Heart left ventricle (tissue), 16 donors: ENCODE results near the gene SYT9. TPM values are rescaled to one million over a fixed set of nuclear protein-coding genes. Genes with fewer than 3 reads are reported as not detected.
A peak's percentile ranks its signal among the peaks of the same experiment; 100 is the strongest.

ENCODE experiments used
- ATAC-seq, 4 donors: fragments of 200-7000 bp; cut with Tn5 transposase; one replicate each; pipeline ENCODE4 v1.9.1; 2020 to 2022; ENCODE audit warnings: moderate library complexity in 4 of 4, mild to moderate bottlenecking in 3 of 4, moderate number of reproducible peaks in 1 of 4
- DNase-seq, 5 donors: peaks; one replicate each; pipeline ENCODE4 v3.0.0-alpha.2; 2020
- H3K27ac ChIP-seq, 12 donors: fragments of 200-600 bp; sonication (generic) in 4 of 12; one replicate each; pipeline versions ENCODE4 v1.5.0 to v1.8.0; 2016 to 2022; ENCODE audit warnings: mild to moderate bottlenecking in 2 of 12
- H3K27me3 ChIP-seq, 9 donors: fragments of 200-600 bp; sonication (generic) in 2 of 9; one replicate each; pipeline versions ENCODE4 v1.5.1 to v1.8.0; 2016 to 2022; ENCODE audit warnings: mild to moderate bottlenecking in 3 of 9
- H3K36me3 ChIP-seq, 9 donors: fragments of 200-600 bp; sonication (generic) in 2 of 9; one replicate each; pipeline versions ENCODE4 v1.5.0 to v1.8.0; 2018 to 2022; ENCODE audit warnings: mild to moderate bottlenecking in 2 of 9
- H3K4me1 ChIP-seq, 12 donors: fragments of 200-600 bp; sonication (generic) in 4 of 12; one replicate each; pipeline versions ENCODE4 v1.5.0 to v1.8.0; 2016 to 2022; ENCODE audit warnings: mild to moderate bottlenecking in 3 of 12
- H3K4me3 ChIP-seq, 12 donors: fragments of 200-600 bp; sonication (generic) in 4 of 12; one replicate each; pipeline versions ENCODE4 v1.5.0 to v1.8.0; 2017 to 2022; ENCODE audit warnings: mild to moderate bottlenecking in 9 of 12, moderate library complexity in 4 of 12
- H3K9me3 ChIP-seq, 12 donors: fragments of 200-600 bp; sonication (generic) in 4 of 12; one replicate each; pipeline versions ENCODE4 v1.5.0 to v1.8.0; 2016 to 2022; ENCODE audit warnings: mild to moderate bottlenecking in 1 of 12
- CTCF ChIP-seq, 12 donors: fragments of 200-600 bp; sonication (generic) in 4 of 12; IDR thresholded peaks; one replicate each; pipeline versions ENCODE4 v1.5.0 to v1.8.0; 2018 to 2022; ENCODE audit warnings: antibody characterized with exemption in 12 of 12, mild to moderate bottlenecking in 5 of 12
- POLR2A ChIP-seq, 2 donors: fragments of 450-650 bp; IDR thresholded peaks; one replicate each; pipeline ENCODE4 v1.6.1; 2017; ENCODE audit warnings: antibody characterized with exemption in 2 of 2, mild to moderate bottlenecking in 2 of 2, moderate library complexity in 2 of 2
- WGBS, 4 donors: extraction: QIAGEN DNeasy Blood & Tissue Kit in 2 of 4; methylation state at CpG; one replicate each; pipeline versions ENCODE4 v1.1.5 to v1.1.7; 2013 to 2018; 5-methylcytosine and 5-hydroxymethylcytosine counted together
- intact Hi-C, 10 donors: fragments of 100-400 bp; cut with DNase I; formaldehyde crosslinking; loops; one replicate each; pipeline versions ENCODE4 v1.11.1 to v1.14.2; 2022
- polyA plus RNA-seq, 2 donors: library from polyadenylated mRNA; stranded (reverse); fragments of 200-250 nt; gene quantifications; one replicate each; pipeline ENCODE4 v1.2.3, GENCODE V29; 2013
- total RNA-seq, 9 donors: library from RNA; depleted of rRNA in 2 of 9; stranded (reverse); fragments of >200 nt in 2 of 9; fragmentation: NEBNext Ultra II Directional in 3 of 9; extraction: Animal tissue kit (Norgen Biotek cat#: 25700) in 3 of 9; gene quantifications; one replicate each; pipeline versions ENCODE4 v1.1.0 to v1.2.4, GENCODE V29; 2016 to 2023
- donor health status: ischemic (EF 13 %, LVEDD 7.1; RV severe dilation, severe dysfunction).
- donor health status: healthy with polysubstance abuse.
- donor health status: DM: no; HTN: yes; CAD: no.
- donor health status: DM: no; HTN: no; CAD: no.
- donor health status: ischemic (EF 25% LVEDD 6.9; RV normal size, moderate dysfunction).
- donor health status: ischemic (EF 25% LVEDD 5.7; RV mildly dilated, moderate dysfunction).
- donor health status: healthy.
- donor health status: DM: yes; HTN: yes; CAD: no.
- donor health status: ischemic (EF 35%, LVEDD 5.7; RV mildly dilated, moderate dysfunction).
- donor health status: nonischemic (EF 11% LVEDD 7.7; RV severe dilation, severe dysfunction).
- donor health status: DM: yes; HTN: yes; CAD: no.
- donor health status: PGD.
- donor health status: ischemic (EF 29% LVEDD 5.4; RV normal size, mild dysfunction).
- donor health status: nonischemic (EF 23%, LVEDD 6.1; RV moderate dilation, normal function).

SYT9 gene
- total and polyA plus RNA-seq, 11 donors = 0.04 to 1.4 (median 0.27) TPM; not detected in 2

- ATAC-seq (no peak), DNase-seq (no peak)
- H3K36me3 ChIP-seq = peaks cover 0 to 14% (median 0%) of the 10 kb centered on the region in 9 donors
- no peaks in the 10 kb centered on the region for H3K27me3 ChIP-seq
- H3K4me1 ChIP-seq = peaks cover 0 to 12% (median 2%) of the 10 kb centered on the region in 12 donors
- no peak overlapping the region for H3K4me3 ChIP-seq
- no peaks in the 10 kb centered on the region for H3K9me3 ChIP-seq
- TF ChIP-seq POLR2A (IDR thresholded peaks at IDR 0.05) = no peak
- WGBS, 4 donors = 78 to 89% (median 88%) methylated on average over 3 of the region's 3 CpGs
- H3K27ac ChIP-seq = peak overlapping the region in 1 of 12 donors; percentile 56
- intact Hi-C loops = no loop called here
These were observed 232.4 kb downstream of the SYT9 start for GRCh38 chr11:7484131-7484530.

GRCh38 chr11:7484645-7485044 lies 232.9 kb downstream of the SYT9 start:
- WGBS, 4 donors = 62 to 77% (median 65%) methylated on average over 3 of the region's 3 CpGs
- peak overlapping the region in 7 of 12 donors; percentile 48 to 72 (median 59) for H3K4me3 ChIP-seq

GRCh38 chr11:7485186-7486097 lies 233.7 kb downstream of the SYT9 start, which contains the start of gene OLFML1:
Gene OLFML1 (plus strand): TSS chr11:7485506. CDS start chr11:7485876, 370 bp downstream.
- Histone ChIP-seq H3K4me3 (peak within 1 kb of the TSS in 11 of 12 donors; percentile 28 to 72 (median 51)), H3K36me3 (peaks cover 0 to 18% (median 0%) of the 10 kb centered on the region in 9 donors), H3K27ac (peak within 1 kb of the TSS in 11 of 12 donors; percentile 14 to 72 (median 60)), H3K4me1 (peaks cover 0 to 12% (median 2%) of the 10 kb centered on the region in 12 donors), H3K9me3 (no peaks in the 10 kb centered on the region), H3K27me3 (no peaks in the 10 kb centered on the region)
- TF ChIP-seq POLR2A (IDR thresholded peaks at IDR 0.05) = no peak
- no peak for TF ChIP-seq CTCF (IDR thresholded peaks at IDR 0.05)
- intact Hi-C loops = no loop called here
- 55 to 61% (median 58%) methylated on average over 14 to 15 of the region's 15 CpGs for WGBS, 4 donors
- peak in 3 of 5 donors; percentile 22 to 37 (median 35) for DNase-seq
- peak; percentile 57 to 76 (median 64) for ATAC-seq

More at GRCh38 chr11:7484645-7485044, 232.9 kb downstream of the SYT9 start:
- no peak for DNase-seq
- intact Hi-C loops = no loop called here
- no peak for TF ChIP-seq CTCF (IDR thresholded peaks at IDR 0.05)
- no peak for TF ChIP-seq POLR2A (IDR thresholded peaks at IDR 0.05)
- peaks cover 0 to 18% (median 0%) of the 10 kb centered on the region in 9 donors for H3K36me3 ChIP-seq
- no peaks in the 10 kb centered on the region for H3K27me3 ChIP-seq
- H3K27ac ChIP-seq = peak overlapping the region in 11 of 12 donors; percentile 14 to 72 (median 56)
- no peak for ATAC-seq
- peaks cover 0 to 12% (median 2%) of the 10 kb centered on the region in 12 donors for H3K4me1 ChIP-seq
- no peaks in the 10 kb centered on the region for H3K9me3 ChIP-seq

- Histone ChIP-seq H3K36me3 (peaks cover 0 to 20% (median under 1%) of the 10 kb centered on the region in 9 donors), H3K27ac (peak overlapping the region in 7 of 12 donors; percentile 14 to 72 (median 60)), H3K4me1 (peaks cover 0 to 12% (median 2%) of the 10 kb centered on the region in 12 donors), H3K27me3 (no peaks in the 10 kb centered on the region), H3K9me3 (no peaks in the 10 kb centered on the region), H3K4me3 (peak overlapping the region in 11 of 12 donors; percentile 28 to 72 (median 51))
- 58 to 69% (median 59%) methylated on average over 2 of the region's 2 CpGs for WGBS, 4 donors
- ATAC-seq (no peak), DNase-seq (no peak)
- intact Hi-C loops = no loop called here
- TF ChIP-seq CTCF (IDR thresholded peaks at IDR 0.05) (no peak), POLR2A (IDR thresholded peaks at IDR 0.05) (no peak)
These were observed 234.5 kb downstream of the SYT9 start for GRCh38 chr11:7486098-7486780.
